ENCODE data around the gene CNN3. TPM values are rescaled to one million over a fixed set of nuclear protein-coding genes. Genes with fewer than 3 reads are reported as not detected.
"Not testable (repeated sequence)": the region's sequence is repeated elsewhere in the genome, so short reads cannot be mapped to it uniquely, and the experiment has no call there.

Gene CNN3
- total RNA-seq, 1 experiment from 2014 or later: 129 TPM

DNA sequence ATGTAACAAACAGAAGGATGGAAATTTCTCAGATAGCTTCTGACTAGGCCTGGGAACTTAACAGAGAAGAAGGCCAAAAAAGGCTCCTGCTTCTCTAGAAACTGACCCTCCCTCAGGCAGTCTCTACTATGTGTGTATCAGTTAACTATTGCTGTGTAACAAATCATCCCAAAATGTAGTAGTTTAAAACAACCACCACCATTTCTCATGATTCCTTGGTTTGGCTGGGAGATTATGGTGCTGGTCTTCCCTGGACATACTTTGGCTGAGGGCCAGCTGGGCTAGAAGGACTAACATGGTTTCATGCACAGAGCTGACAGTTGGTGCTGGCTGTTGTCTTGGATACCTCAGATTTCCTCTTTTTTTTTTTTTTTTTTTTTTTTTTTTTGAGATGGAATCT lies 26.2 kb upstream of the CNN3 start:
- Histone ChIP-seq H3K27me3 (no peaks in the 10 kb centered on the region), H3K9me3 (peaks cover 4% of the 10 kb centered on the region; the same call in 1 of the 2 replicates), H3K4me3 (no peak overlapping the region), H3K36me3 (no peaks in the 10 kb centered on the region)
- DNase-seq: no peak

- Histone ChIP-seq H3K36me3 (no peaks in the 10 kb centered on the region), H3K9me3 (peaks cover 4% of the 10 kb centered on the region; the same call in 1 of the 2 replicates), H3K4me3 (no peak overlapping the region), H3K27me3 (no peaks in the 10 kb centered on the region)
- DNase-seq: no peak
Observed at GRCh38 chr1:94952539-94952938, 25.6 kb upstream of the CNN3 start.

DNA sequence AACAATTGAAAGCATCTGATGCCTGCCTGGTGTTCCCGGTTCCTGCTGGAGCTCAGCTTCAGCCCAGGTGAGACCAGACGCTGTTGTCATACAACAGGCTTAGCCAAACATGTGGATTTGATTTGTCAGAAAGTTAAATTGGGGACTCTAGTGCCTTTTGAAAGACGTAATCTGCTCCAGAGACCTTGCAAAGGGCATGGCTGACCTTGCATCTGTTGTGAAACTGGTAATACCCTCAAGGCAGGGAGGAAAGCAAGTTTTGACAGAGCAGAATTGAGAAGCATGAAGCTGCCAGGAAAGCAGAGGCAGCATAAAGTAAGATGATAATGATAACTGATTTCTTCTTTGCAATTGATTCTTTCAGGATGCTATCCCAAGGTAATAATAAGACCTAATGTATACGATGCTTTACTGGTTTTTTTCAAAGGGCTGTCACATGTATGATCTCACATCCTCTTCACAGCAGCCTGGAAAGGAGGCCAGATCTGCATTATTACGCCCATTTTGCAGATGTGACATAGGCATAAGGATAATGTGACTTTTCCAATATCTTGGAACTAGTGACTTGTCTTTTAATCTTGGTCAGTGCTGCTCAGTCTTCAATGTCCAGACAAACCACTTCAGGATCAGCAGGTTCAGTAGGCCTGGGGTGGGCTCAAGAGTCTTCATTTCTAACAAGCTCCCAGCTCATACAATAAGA lies 24.7 kb upstream of the CNN3 start:
- H3K27me3 ChIP-seq: no peaks in the 10 kb centered on the region
- H3K4me3 ChIP-seq: no peak overlapping the region
- peaks cover 4% of the 10 kb centered on the region; the same call in 1 of the 2 replicates for H3K9me3 ChIP-seq
- no peak for DNase-seq
- no peaks in the 10 kb centered on the region for H3K36me3 ChIP-seq

DNA sequence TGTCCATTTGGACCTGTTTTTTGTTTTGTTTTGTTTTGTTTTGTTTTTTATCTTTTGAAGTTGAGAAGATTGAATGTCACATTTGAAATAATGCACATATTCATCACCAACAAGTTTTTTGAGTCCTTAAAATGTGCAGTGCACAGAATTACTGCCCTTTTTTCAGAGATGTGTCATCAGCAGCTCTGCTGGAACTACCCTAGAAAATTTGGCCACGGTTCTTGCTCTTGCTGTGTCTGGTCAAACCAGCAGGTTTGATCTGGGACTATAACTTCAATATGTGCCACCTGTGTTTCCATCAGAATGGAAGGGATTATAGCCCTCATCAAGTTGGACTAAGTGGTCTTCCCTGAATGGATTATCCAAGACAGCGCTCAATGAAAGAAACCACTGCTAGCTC lies 24.1 kb upstream of the CNN3 start:
- H3K9me3 ChIP-seq: peaks cover 4% of the 10 kb centered on the region; the same call in 1 of the 2 replicates
- H3K36me3 ChIP-seq: no peaks in the 10 kb centered on the region
- no peak for DNase-seq
- H3K27me3 ChIP-seq: no peaks in the 10 kb centered on the region
- H3K4me3 ChIP-seq: no peak overlapping the region

- Histone ChIP-seq H3K27me3 (no peaks in the 10 kb centered on the region), H3K36me3 (no peaks in the 10 kb centered on the region), H3K9me3 (peaks cover 4% of the 10 kb centered on the region; the same call in 1 of the 2 replicates), H3K4me3 (no peak overlapping the region)
- DNase-seq: no peak
Observed at GRCh38 chr1:94949681-94950661, 23.1 kb upstream of the CNN3 start.

GRCh38 chr1:94947437-94947836 lies 20.5 kb upstream of the CNN3 start:
- DNase-seq: no peak

DNA sequence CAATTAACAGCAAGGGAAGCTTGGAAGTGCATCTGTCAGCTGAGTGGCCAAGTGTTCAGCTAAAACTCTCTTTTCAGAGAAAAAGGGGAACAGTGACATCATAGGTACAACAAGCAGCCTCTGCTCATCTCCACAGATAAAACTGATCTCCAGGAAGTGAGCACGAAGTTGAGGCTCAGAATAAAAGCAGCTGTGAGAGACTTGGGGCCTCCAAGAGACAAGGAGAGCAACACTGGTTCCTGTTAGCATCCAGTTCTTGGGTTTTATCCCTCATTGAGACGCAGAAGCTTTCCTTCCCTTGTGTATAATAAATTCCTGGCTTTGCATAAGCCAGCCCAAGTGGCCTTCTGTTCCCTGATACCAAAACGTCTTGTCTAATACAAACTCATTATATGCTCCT lies 20.0 kb upstream of the CNN3 start:
- H3K4me3 ChIP-seq: no peak overlapping the region
- no peaks in the 10 kb centered on the region for H3K9me3 ChIP-seq
- no peak for DNase-seq
- H3K36me3 ChIP-seq: no peaks in the 10 kb centered on the region
- no peaks in the 10 kb centered on the region for H3K27me3 ChIP-seq

More at GRCh38 chr1:94947437-94947836, 20.5 kb upstream of the CNN3 start:
- Histone ChIP-seq H3K27me3 (no peaks in the 10 kb centered on the region), H3K9me3 (no peaks in the 10 kb centered on the region), H3K4me3 (no peak overlapping the region), H3K36me3 (no peaks in the 10 kb centered on the region)

DNA sequence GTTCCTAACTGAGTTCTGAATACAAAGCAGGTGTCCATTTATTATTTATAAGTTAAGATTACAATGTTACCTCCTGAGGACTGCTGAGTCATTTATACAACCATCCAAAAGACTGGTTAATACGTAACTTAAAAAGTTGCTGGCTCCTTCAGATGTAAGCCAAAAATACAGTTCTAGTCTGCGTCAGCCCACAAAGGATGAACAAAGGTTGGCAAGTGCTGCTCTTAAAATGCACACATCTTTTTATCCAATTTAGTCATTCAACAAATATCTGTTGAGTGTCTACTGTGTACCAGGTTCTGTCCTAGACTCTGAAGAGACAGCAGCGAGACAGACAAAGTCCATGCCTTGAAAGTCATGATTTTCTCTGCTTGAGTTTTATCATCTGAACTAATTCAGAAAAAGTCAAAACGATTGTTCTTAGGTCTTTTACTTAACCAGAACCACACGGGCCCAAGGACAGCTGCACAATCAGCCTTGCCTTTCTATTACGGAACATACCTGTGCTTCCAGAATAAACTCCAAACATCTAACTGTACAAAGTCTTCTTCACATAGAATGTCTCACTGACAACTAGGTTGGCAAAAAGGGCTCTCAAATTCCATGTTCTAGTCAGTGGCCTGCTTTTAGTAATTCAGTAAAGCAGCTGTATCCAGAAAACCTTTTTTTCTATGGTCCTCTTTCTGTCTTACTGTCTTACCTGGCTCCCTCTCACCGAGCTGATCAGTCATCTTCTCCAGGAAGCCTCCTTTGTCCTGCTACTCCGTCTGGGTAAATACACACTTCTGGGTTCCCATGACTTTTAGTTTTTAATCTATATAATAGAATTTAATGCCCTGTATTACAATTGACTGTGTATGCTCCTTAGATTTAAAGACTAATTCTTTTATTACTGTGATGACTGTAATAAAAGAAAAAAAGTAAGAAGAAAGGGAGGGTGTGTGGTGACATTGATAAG lies 15.5 kb upstream of the CNN3 start:
- no peak overlapping the region for H3K4me3 ChIP-seq
- no peaks in the 10 kb centered on the region for H3K27me3 ChIP-seq
- H3K9me3 ChIP-seq: no peaks in the 10 kb centered on the region
- no peaks in the 10 kb centered on the region for H3K36me3 ChIP-seq
- DNase-seq: no peak

DNA sequence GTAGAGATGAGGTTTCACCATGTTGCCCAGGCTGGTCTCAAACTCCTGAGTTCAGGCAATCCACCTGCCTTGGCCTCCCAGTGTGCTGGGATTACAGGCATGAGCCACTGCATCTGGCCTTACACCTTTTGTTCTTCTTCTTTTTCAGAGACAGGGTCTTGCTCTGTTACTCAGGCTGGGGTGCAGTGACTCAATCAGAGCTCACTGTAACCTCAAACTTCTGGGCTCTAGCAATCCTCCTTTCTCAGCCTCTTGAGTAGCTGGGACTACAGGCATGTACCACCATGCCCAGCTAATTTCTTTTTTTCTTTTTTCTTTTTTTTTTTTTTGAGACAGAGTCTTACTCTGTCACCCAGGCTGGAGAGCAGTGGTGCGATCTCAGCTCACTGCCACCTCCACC lies 14.6 kb upstream of the CNN3 start:
- DNase-seq, H3K9me3 ChIP-seq: not testable (repeated sequence)

DNA sequence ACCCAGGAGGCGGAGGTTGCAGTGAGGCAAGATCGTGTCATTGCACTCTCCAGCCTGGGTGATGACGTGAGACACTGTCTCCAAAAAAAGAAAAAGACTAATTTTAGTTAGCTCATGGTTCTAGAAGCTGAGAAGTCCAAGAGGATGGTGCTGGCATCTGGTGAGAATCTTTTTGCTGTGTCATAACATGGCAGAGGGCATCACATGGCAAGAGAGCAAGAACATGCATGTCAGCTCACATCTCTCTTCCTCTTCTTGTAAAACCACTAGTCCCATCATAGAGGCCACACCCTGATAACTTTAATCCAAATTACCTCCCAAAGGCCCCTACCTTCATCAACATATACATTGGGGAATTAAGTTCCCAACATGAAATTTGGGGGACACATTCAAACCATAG lies 13.8 kb upstream of the CNN3 start:
- DNase-seq: no peak

More for the DNA sequence above, 14.6 kb upstream of the CNN3 start:
- not testable (repeated sequence) for H3K4me3 ChIP-seq, H3K36me3 ChIP-seq, H3K27me3 ChIP-seq

DNA sequence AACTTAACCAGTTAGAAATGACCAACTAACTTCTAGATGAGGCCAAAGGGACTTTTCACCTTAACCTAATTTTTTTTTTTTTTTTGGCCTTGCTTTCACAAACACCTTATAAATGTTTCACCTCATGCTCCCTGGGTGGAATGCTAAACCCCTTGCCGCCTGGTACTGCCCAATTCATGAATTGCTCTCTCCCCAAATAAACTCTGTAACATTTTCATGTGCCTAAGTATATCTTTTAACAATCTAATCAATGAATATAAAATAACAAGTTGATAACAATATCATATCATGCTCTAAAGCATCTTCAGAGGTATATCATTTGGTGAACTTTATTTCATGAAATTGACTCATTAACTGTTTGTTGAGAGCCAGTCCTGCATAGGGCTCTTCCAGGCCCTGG lies 10.9 kb upstream of the CNN3 start:
- DNase-seq: no peak
- no peaks in the 10 kb centered on the region for H3K27me3 ChIP-seq
- no peaks in the 10 kb centered on the region for H3K36me3 ChIP-seq
- H3K9me3 ChIP-seq: no peaks in the 10 kb centered on the region
- no peak overlapping the region for H3K4me3 ChIP-seq

More for the DNA sequence above, 13.8 kb upstream of the CNN3 start:
- H3K9me3 ChIP-seq: no peaks in the 10 kb centered on the region
- no peaks in the 10 kb centered on the region for H3K36me3 ChIP-seq
- H3K4me3 ChIP-seq: no peak overlapping the region
- no peaks in the 10 kb centered on the region for H3K27me3 ChIP-seq

DNA sequence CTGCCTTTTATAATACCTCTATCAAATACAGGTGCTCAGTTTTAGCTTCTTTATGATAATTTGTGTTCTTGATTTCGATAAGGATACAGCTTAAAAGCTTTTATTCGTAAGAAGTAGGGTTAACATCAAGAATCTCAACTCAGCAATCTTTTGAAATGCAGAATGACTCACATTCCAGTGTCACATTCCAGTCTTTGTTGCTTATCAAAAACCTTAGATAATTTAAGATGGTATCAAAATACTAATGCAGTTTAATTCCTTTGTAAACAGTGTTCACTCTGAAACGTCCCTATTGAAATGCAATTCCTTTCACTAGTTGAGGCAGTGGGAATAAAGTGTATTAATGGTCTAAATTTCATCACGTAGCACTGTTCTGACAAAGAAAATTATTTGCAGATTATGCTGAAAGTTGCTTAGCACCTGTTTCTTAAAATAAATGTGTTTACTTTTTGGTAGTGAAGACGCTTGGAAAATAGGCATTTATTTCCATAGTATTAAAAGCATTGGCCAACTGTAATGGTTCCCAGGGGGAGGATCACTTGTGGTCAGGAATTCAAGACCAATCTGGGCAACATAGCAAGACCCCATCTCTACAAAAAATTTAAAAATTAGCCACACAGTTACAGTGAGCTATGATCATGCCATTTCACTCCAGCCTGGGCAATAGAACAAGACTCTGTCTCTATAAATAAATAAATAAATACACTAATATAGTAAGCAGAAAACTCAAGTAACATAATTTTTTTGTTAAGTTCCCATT lies 10.1 kb upstream of the CNN3 start:
- Histone ChIP-seq H3K9me3 (no peaks in the 10 kb centered on the region), H3K4me3 (no peak overlapping the region), H3K36me3 (no peaks in the 10 kb centered on the region), H3K27me3 (no peaks in the 10 kb centered on the region)
- DNase-seq: no peak

DNA sequence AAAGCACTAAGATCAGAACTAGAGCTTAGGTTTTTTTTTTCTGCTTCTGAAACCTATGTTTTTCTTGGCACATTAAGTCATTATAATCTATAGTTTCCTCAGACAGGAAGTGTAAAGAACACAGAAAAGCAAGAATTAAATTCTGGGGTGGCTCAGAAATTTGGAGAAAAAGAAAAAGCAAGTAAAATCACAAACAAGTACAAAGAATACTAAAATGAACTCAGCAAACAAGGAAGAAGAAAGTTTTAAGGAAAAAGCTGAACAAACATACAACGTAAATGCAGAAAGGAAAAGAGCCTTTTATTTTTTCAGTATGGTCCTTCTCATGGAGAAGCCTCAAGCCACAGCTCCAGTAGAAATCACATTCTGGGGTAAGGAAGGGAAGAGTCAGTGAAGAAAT lies 8.6 kb upstream of the CNN3 start:
- no peaks in the 10 kb centered on the region for H3K9me3 ChIP-seq
- DNase-seq: no peak
- H3K4me3 ChIP-seq: no peak overlapping the region
- no peaks in the 10 kb centered on the region for H3K36me3 ChIP-seq
- no peaks in the 10 kb centered on the region for H3K27me3 ChIP-seq

GRCh38 chr1:94935034-94935433 lies 8.1 kb upstream of the CNN3 start:
- no peaks in the 10 kb centered on the region for H3K27me3 ChIP-seq
- H3K36me3 ChIP-seq: no peaks in the 10 kb centered on the region
- H3K4me3 ChIP-seq: no peak overlapping the region
- H3K9me3 ChIP-seq: no peaks in the 10 kb centered on the region
- no peak for DNase-seq

GRCh38 chr1:94934551-94934950 lies 7.6 kb upstream of the CNN3 start:
- DNase-seq: no peak
- Histone ChIP-seq H3K9me3 (no peaks in the 10 kb centered on the region), H3K36me3 (no peaks in the 10 kb centered on the region), H3K4me3 (no peak overlapping the region), H3K27me3 (no peaks in the 10 kb centered on the region)

Data from MG63 (cell line).